ENCODE measurements around the gene KCNJ6. TPM values are rescaled to one million over a fixed set of nuclear protein-coding genes. Genes with fewer than 3 reads are reported as not detected.

Gene KCNJ6
- total RNA-seq, 1 donor from 2014 or later, result 2.6 TPM

- peaks cover 2% of the 10 kb centered on the region for H3K36me3 Mint-ChIP-seq (ENCODE audit: low read depth, unreplicated experiment)
- no peak overlapping the region for H3K27ac Mint-ChIP-seq (ENCODE audit: unreplicated experiment)
- Histone ChIP-seq H3K36me3 (ENCODE audit: insufficient read depth, low read length) (no peaks in the 10 kb centered on the region), H3K27ac (ENCODE audit: low read depth, low read length) (no peak overlapping the region), H3K27me3 (ENCODE audit: insufficient read depth, low read length) (no peaks in the 10 kb centered on the region), H2AFZ (ENCODE audit: low read depth, low read length) (no peak overlapping the region), H3K4me3 (ENCODE audit: insufficient read depth, low read depth, low read length) (no peak overlapping the region), H3K9me3 (ENCODE audit: insufficient read depth, low read depth, low read length) (no peaks in the 10 kb centered on the region), H3K4me2 (ENCODE audit: low read length) (no peak overlapping the region), H4K20me1 (ENCODE audit: insufficient read depth, low read length) (no peaks in the 10 kb centered on the region), H3K9ac (ENCODE audit: low read length) (no peak overlapping the region), H3K4me1 (ENCODE audit: insufficient read depth, low read length) (no peaks in the 10 kb centered on the region), H3K79me2 (ENCODE audit: insufficient read depth, low read length) (no peaks in the 10 kb centered on the region)
- H3K4me1 Mint-ChIP-seq (ENCODE audit: low read depth, unreplicated experiment), result peaks cover 22% of the 10 kb centered on the region
- DNase-seq (ENCODE audit: low read depth) (no peak), FAIRE-seq (no peak)
- TF ChIP-seq EZH2 (IDR thresholded peaks at IDR 0.05; ENCODE audit: insufficient read depth, low read length), result no peak
- no peak for TF ChIP-seq CTCF (IDR thresholded peaks at IDR 0.05; ENCODE audit: insufficient read depth, low read depth, low read length)
- H3K9me3 Mint-ChIP-seq (ENCODE audit: unreplicated experiment), result peaks cover 8% of the 10 kb centered on the region
- H3K27me3 Mint-ChIP-seq (ENCODE audit: low read depth, unreplicated experiment), result no peaks in the 10 kb centered on the region
- no peak overlapping the region for H3K4me3 Mint-ChIP-seq (ENCODE audit: unreplicated experiment)
Observed at GRCh38 chr21:37842163-37842919, 73.9 kb downstream of the KCNJ6 start.

GRCh38 chr21:37837381-37837780 is 78.9 kb downstream of the KCNJ6 start:
- H3K9ac ChIP-seq (ENCODE audit: low read length), result no peak overlapping the region
- TF ChIP-seq CTCF (IDR thresholded peaks at IDR 0.05; ENCODE audit: insufficient read depth, low read depth, low read length), result no peak
- no peak for TF ChIP-seq EZH2 (IDR thresholded peaks at IDR 0.05; ENCODE audit: insufficient read depth, low read length)
- FAIRE-seq (no peak), DNase-seq (ENCODE audit: low read depth) (peak; percentile 65)
- no peaks in the 10 kb centered on the region for H3K79me2 ChIP-seq (ENCODE audit: insufficient read depth, low read length)
- no peaks in the 10 kb centered on the region for H3K36me3 ChIP-seq (ENCODE audit: insufficient read depth, low read length)
- H3K9me3 Mint-ChIP-seq (ENCODE audit: unreplicated experiment), result peaks cover 4% of the 10 kb centered on the region
- H3K4me3 ChIP-seq (ENCODE audit: insufficient read depth, low read depth, low read length), result no peak overlapping the region
- no peaks in the 10 kb centered on the region for H3K4me1 ChIP-seq (ENCODE audit: insufficient read depth, low read length)
- H3K27ac ChIP-seq (ENCODE audit: low read depth, low read length), result no peak overlapping the region
- peaks cover 2% of the 10 kb centered on the region for H3K36me3 Mint-ChIP-seq (ENCODE audit: low read depth, unreplicated experiment)
- no peaks in the 10 kb centered on the region for H3K9me3 ChIP-seq (ENCODE audit: insufficient read depth, low read depth, low read length)
- peaks cover 5% of the 10 kb centered on the region for H3K4me1 Mint-ChIP-seq (ENCODE audit: low read depth, unreplicated experiment)
- H3K27me3 Mint-ChIP-seq (ENCODE audit: low read depth, unreplicated experiment), result no peaks in the 10 kb centered on the region
- H4K20me1 ChIP-seq (ENCODE audit: insufficient read depth, low read length), result no peaks in the 10 kb centered on the region
- no peak overlapping the region for H3K27ac Mint-ChIP-seq (ENCODE audit: unreplicated experiment)
- no peak overlapping the region for H3K4me3 Mint-ChIP-seq (ENCODE audit: unreplicated experiment)
- H3K4me2 ChIP-seq (ENCODE audit: low read length), result no peak overlapping the region
- peaks cover 3% of the 10 kb centered on the region for H3K27me3 ChIP-seq (ENCODE audit: insufficient read depth, low read length)
- H2AFZ ChIP-seq (ENCODE audit: low read depth, low read length), result no peak overlapping the region

- Histone ChIP-seq H3K27ac (ENCODE audit: low read depth, low read length) (no peak overlapping the region), H4K20me1 (ENCODE audit: insufficient read depth, low read length) (no peaks in the 10 kb centered on the region), H2AFZ (ENCODE audit: low read depth, low read length) (no peak overlapping the region), H3K9ac (ENCODE audit: low read length) (no peak overlapping the region), H3K4me1 (ENCODE audit: insufficient read depth, low read length) (no peaks in the 10 kb centered on the region), H3K79me2 (ENCODE audit: insufficient read depth, low read length) (no peaks in the 10 kb centered on the region), H3K4me2 (ENCODE audit: low read length) (no peak overlapping the region), H3K4me3 (ENCODE audit: insufficient read depth, low read depth, low read length) (no peak overlapping the region), H3K36me3 (ENCODE audit: insufficient read depth, low read length) (no peaks in the 10 kb centered on the region), H3K9me3 (ENCODE audit: insufficient read depth, low read depth, low read length) (no peaks in the 10 kb centered on the region), H3K27me3 (ENCODE audit: insufficient read depth, low read length) (peaks cover 3% of the 10 kb centered on the region)
- Mint-ChIP-seq H3K4me1 (ENCODE audit: low read depth, unreplicated experiment) (peaks cover 5% of the 10 kb centered on the region), H3K9me3 (ENCODE audit: unreplicated experiment) (peaks cover 7% of the 10 kb centered on the region), H3K36me3 (ENCODE audit: low read depth, unreplicated experiment) (peaks cover 2% of the 10 kb centered on the region), H3K4me3 (ENCODE audit: unreplicated experiment) (no peak overlapping the region), H3K27ac (ENCODE audit: unreplicated experiment) (no peak overlapping the region), H3K27me3 (ENCODE audit: low read depth, unreplicated experiment) (peaks cover 3% of the 10 kb centered on the region)
- no peak for DNase-seq (ENCODE audit: low read depth)
- TF ChIP-seq CTCF (IDR thresholded peaks at IDR 0.05; ENCODE audit: insufficient read depth, low read depth, low read length) (no peak), EZH2 (IDR thresholded peaks at IDR 0.05; ENCODE audit: insufficient read depth, low read length) (no peak)
- FAIRE-seq, result no peak
Observed at GRCh38 chr21:37835481-37835880, 80.8 kb downstream of the KCNJ6 start.

Measured in astrocyte (in vitro differentiated cells and primary cell).